WERI-Rb-1 (cell line): Measurements from ENCODE around the gene HIF1AN.

ENCODE experiments used
- DNase-seq: peaks from one replicate; pipeline ENCODE4 v3.0.0-alpha.2; 2020
- H3K27ac ChIP-seq: fragments of 250-450 bp; sonication (Bioruptor Pico); 2 replicates; pipeline ENCODE4 v1.5.1; 2020; ENCODE audit warnings: mild to moderate bottlenecking, moderate library complexity
- H3K27me3 ChIP-seq: fragments of 250-450 bp; sonication (Bioruptor Pico); 2 replicates; pipeline ENCODE4 v1.5.1; 2021; ENCODE audit warnings: mild to moderate bottlenecking, low read depth, moderate library complexity; ENCODE audit not compliant: insufficient read depth, severe bottlenecking
- H3K36me3 ChIP-seq: fragments of 250-450 bp; sonication (Bioruptor Pico); 2 replicates; pipeline ENCODE4 v1.5.1; 2020; ENCODE audit warnings: mild to moderate bottlenecking, moderate library complexity
- H3K4me3 ChIP-seq: 2 replicates; pipeline ENCODE4 v1.5.1; 2011; ENCODE audit warnings: low read depth, mild to moderate bottlenecking, control low read depth, low read length
- H3K9me3 ChIP-seq: fragments of 250-450 bp; sonication (Bioruptor Pico); 2 replicates; pipeline ENCODE4 v1.5.1; 2021; ENCODE audit warnings: mild to moderate bottlenecking, moderate library complexity; ENCODE audit not compliant: severe bottlenecking
- TF ChIP-seq, protein P1 (sequence below): IDR thresholded peaks from 2 replicates; pipeline ENCODE4 v1.5.1; 2011; ENCODE audit warnings: low read depth, mild to moderate bottlenecking, control low read depth, inconsistent platforms, low read length

HIF1AN gene

DNA sequence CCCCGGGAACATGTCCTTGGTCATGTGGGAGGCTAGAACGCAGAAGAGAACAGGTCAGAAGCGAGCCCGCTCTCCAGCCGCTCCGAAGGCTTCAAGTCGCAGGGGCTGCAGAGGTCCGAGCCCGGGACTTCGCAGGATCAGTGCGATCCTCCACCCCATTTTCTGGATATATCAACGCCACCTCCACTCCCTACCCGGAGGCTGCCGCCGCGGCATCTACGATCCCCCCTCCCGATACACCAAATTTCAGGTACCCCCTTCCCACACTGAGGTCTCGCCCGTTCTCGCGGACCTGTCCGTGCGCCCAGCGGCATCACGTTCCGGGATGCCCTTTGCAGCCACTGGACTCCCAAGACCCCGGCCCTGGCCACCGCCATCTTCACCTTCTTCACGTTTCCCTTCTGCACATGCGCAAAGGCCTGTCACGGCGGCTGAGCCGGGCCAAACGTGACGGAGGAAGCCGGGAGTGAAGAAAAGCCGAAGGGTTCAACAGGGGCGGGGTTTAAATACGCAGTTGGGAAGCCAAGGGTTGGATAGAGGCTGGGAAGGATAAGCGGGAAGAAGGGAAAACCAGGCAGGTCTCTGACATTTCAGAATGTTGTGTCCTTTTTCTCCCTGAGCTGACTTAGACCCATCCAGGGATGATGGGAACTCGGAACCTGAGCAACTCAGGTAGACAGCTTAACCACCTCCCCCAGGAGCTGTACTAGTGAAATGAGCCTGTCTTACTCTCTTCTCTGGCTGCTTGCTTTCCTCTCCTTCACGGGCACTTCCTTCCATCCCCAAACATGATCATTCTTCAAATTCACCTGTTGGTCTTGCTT, 6.1 kb upstream of the HIF1AN start, which contains the start of gene NDUFB8:
NDUFB8 (minus strand) TSS at position 397 of the 824 bp plus-strand sequence; CDS start at position 377, 20 bp downstream.
- Histone ChIP-seq H3K4me3 (peak within 1 kb of the TSS; percentile 90), H3K36me3 (peaks cover 38% of the 10 kb centered on the region), H3K27ac (peak within 1 kb of the TSS; percentile 65), H3K9me3 (no peaks in the 10 kb centered on the region), H3K27me3 (no peaks in the 10 kb centered on the region)
- peak; percentile 93 for DNase-seq
- TF ChIP-seq, protein P1, sequence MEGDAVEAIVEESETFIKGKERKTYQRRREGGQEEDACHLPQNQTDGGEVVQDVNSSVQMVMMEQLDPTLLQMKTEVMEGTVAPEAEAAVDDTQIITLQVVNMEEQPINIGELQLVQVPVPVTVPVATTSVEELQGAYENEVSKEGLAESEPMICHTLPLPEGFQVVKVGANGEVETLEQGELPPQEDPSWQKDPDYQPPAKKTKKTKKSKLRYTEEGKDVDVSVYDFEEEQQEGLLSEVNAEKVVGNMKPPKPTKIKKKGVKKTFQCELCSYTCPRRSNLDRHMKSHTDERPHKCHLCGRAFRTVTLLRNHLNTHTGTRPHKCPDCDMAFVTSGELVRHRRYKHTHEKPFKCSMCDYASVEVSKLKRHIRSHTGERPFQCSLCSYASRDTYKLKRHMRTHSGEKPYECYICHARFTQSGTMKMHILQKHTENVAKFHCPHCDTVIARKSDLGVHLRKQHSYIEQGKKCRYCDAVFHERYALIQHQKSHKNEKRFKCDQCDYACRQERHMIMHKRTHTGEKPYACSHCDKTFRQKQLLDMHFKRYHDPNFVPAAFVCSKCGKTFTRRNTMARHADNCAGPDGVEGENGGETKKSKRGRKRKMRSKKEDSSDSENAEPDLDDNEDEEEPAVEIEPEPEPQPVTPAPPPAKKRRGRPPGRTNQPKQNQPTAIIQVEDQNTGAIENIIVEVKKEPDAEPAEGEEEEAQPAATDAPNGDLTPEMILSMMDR, result no peak

DNA sequence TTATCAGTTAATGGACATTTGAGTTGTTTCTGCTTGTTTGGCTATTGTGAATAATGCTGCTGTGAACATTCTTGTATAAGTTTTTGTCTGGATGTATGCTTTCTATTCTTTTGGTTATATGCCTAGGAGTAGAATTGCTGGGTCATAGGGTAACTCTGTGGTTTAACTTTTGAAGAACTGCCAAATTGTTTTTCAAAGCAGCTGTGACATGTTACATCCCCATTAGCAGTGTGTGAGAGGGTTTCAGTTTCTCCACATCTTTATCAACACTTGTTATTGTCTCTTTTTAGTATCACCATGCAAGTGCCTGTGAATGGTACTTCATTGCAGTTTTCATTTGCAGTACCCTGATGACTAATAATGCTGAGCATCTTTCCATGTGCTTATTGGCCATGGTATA, 4.0 kb upstream of the HIF1AN start:
- H3K27ac ChIP-seq, result no peak overlapping the region
- DNase-seq, result no peak
- no peaks in the 10 kb centered on the region for H3K9me3 ChIP-seq
- TF ChIP-seq, protein P1, result no peak
- no peaks in the 10 kb centered on the region for H3K27me3 ChIP-seq
- no peak overlapping the region for H3K4me3 ChIP-seq
- peaks cover 20% of the 10 kb centered on the region for H3K36me3 ChIP-seq

DNA sequence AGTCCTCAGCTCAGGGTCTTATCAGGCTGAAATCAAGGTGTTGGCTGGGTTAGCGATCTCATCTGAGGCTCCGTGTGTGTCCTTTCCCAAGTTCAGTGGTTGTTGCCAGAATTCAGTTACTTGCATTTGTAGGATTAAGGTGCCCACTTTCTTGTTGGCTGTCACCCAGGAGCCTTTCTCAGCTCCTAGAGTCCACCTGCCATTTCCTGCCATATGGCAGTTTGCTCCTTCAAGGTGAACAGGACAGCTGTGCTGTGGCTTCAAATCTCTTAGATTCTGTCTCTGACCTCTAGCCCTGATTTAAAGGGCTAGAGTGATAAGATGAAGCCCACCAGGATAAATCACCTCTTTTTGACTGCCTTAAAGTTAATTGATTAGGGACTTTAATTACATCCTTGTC, 1.0 kb upstream of the HIF1AN start:
- Histone ChIP-seq H3K9me3 (no peaks in the 10 kb centered on the region), H3K36me3 (peaks cover 22% of the 10 kb centered on the region), H3K27me3 (no peaks in the 10 kb centered on the region), H3K27ac (peak overlapping the region; percentile 49), H3K4me3 (no peak overlapping the region)
- TF ChIP-seq, protein P1, result no peak
- DNase-seq, result peak; percentile 66

DNA sequence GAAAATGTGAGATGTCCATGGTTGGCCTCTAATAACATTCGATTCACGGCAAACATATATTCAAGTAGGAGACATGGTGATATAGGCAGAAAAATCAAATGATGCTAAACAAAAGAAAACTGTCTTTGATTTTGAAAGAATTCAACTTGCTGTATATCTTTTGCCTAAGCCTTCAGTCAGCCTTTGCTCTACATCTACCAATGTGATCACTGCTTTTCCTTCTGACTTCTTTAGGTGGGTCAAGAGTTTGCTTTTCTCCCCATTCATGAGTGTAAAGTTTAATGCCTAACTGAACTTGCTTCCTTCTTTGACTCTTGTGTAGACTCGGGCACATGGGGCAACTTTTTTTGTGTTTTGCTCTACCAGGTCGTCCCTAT, 417 bp upstream of the HIF1AN start:
- Histone ChIP-seq H3K4me3 (peak overlapping the region; percentile 79), H3K9me3 (no peaks in the 10 kb centered on the region), H3K27ac (peak overlapping the region; percentile 49), H3K36me3 (peaks cover 25% of the 10 kb centered on the region), H3K27me3 (no peaks in the 10 kb centered on the region)
- TF ChIP-seq, protein P1, result no peak
- no peak for DNase-seq

DNA sequence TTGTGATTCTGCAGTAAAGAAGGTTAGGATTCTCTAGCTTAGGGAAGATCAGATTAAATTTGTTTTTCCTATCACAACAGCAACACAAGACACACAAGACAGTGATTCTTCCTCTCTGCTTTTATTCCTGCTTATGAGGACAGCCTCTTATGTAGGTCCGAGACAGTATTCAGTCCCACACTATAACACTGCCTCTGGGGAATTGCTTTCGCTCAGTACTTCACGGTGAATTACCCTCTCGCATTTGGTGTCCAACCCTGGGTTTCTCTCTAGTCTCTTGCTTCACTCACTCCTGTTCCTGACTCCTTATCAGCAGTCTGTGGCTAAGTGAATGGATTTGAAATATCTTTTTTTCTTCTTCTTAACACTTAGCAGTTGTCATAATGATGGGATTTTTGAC, 1.7 kb downstream of the HIF1AN start:
- no peak for DNase-seq
- Histone ChIP-seq H3K36me3 (peaks cover 47% of the 10 kb centered on the region), H3K9me3 (no peaks in the 10 kb centered on the region), H3K4me3 (no peak overlapping the region), H3K27ac (no peak overlapping the region), H3K27me3 (no peaks in the 10 kb centered on the region)
- TF ChIP-seq, protein P1, result no peak
